AG09319 (cell line): ENCODE data around the gene AFM.
"Not testable (repeated sequence)": the region's sequence is repeated elsewhere in the genome, so short reads cannot be mapped to it uniquely, and the experiment has no call there.

Source experiments
- DNase-seq: peaks from one replicate; pipeline ENCODE4 v3.0.0-alpha.2; 2010; ENCODE audit warnings: low read depth; ENCODE audit errors: extremely low read depth
- CTCF ChIP-seq: IDR thresholded peaks from 2 replicates; pipeline ENCODE4 v1.5.1; 2011; ENCODE audit warnings: low read depth, mild to moderate bottlenecking, inconsistent platforms, low read length, moderate library complexity

Gene AFM

GRCh38 chr4:73528171-73528570, 46.6 kb downstream of the AFM start:
- no peak for DNase-seq
- no peak for TF ChIP-seq CTCF

GRCh38 chr4:73533515-73534422, 52.2 kb downstream of the AFM start:
- no peak for TF ChIP-seq CTCF

GRCh38 chr4:73538162-73538561, 56.6 kb downstream of the AFM start:
- TF ChIP-seq CTCF = no peak
- no peak for DNase-seq

More at GRCh38 chr4:73533515-73534422, 52.2 kb downstream of the AFM start:
- no peak for DNase-seq

- no peak for TF ChIP-seq CTCF
- no peak for DNase-seq
Observed at GRCh38 chr4:73539386-73539785, 57.8 kb downstream of the AFM start.

GRCh38 chr4:73540826-73541225, 59.3 kb downstream of the AFM start:
- DNase-seq = no peak
- TF ChIP-seq CTCF = no peak

GRCh38 chr4:73541251-73541650, 59.7 kb downstream of the AFM start:
- no peak for TF ChIP-seq CTCF
- DNase-seq = no peak

GRCh38 chr4:73544620-73545019, 63.1 kb downstream of the AFM start:
- no peak for DNase-seq
- TF ChIP-seq CTCF = no peak

GRCh38 chr4:73550865-73551264, 69.3 kb downstream of the AFM start:
- not testable (repeated sequence) for DNase-seq
